ENCODE data around the gene PCDHGA5.
"Not testable (repeated sequence)": the region's sequence is repeated elsewhere in the genome, so short reads cannot be mapped to it uniquely, and the experiment has no call there.

PCDHGA5 gene

GRCh38 chr5:141326088-141326854 is 37.7 kb upstream of the PCDHGA5 start:
- Histone ChIP-seq H3K9ac (ENCODE audit: insufficient read length, low read depth) (no peak overlapping the region), H3K4me1 (ENCODE audit: insufficient read depth, insufficient read length) (no peaks in the 10 kb centered on the region), H3K4me3 (ENCODE audit: insufficient read length, low read depth) (no peak overlapping the region), H3K9me3 (ENCODE audit: insufficient read depth, low read length) (no peaks in the 10 kb centered on the region), H3K36me3 (ENCODE audit: insufficient read depth, insufficient read length, low read length) (no peaks in the 10 kb centered on the region), H3K27me3 (ENCODE audit: insufficient read depth, insufficient read length) (no peaks in the 10 kb centered on the region)
- no peak for TF ChIP-seq SUZ12 (IDR thresholded peaks at IDR 0.05; ENCODE audit: extremely low read depth, insufficient read depth, insufficient read length)
- TF ChIP-seq YY1 (IDR thresholded peaks at IDR 0.05; ENCODE audit: insufficient read depth, insufficient read length), result no peak
- TF ChIP-seq ZNF274 (IDR thresholded peaks at IDR 0.05; ENCODE audit: low read depth, low read length), result no peak
- DNase-seq (ENCODE audit: low read depth, low spot score), result no peak

GRCh38 chr5:141328231-141328630 is 35.7 kb upstream of the PCDHGA5 start:
- no peak overlapping the region for H3K9ac ChIP-seq (ENCODE audit: insufficient read length, low read depth)
- H3K4me3 ChIP-seq (ENCODE audit: insufficient read length, low read depth), result no peak overlapping the region
- H3K27me3 ChIP-seq (ENCODE audit: insufficient read depth, insufficient read length), result no peaks in the 10 kb centered on the region
- no peak for DNase-seq (ENCODE audit: low read depth, low spot score)
- no peaks in the 10 kb centered on the region for H3K4me1 ChIP-seq (ENCODE audit: insufficient read depth, insufficient read length)
- H3K36me3 ChIP-seq (ENCODE audit: insufficient read depth, insufficient read length, low read length), result no peaks in the 10 kb centered on the region
- H3K9me3 ChIP-seq (ENCODE audit: insufficient read depth, low read length), result no peaks in the 10 kb centered on the region; the same call in 1 of the 2 replicates
- TF ChIP-seq SUZ12 (IDR thresholded peaks at IDR 0.05; ENCODE audit: extremely low read depth, insufficient read depth, insufficient read length), result no peak
- TF ChIP-seq ZNF274 (IDR thresholded peaks at IDR 0.05; ENCODE audit: low read depth, low read length), result no peak
- no peak for TF ChIP-seq YY1 (IDR thresholded peaks at IDR 0.05; ENCODE audit: insufficient read depth, insufficient read length)

- H3K4me3 ChIP-seq (ENCODE audit: insufficient read length, low read depth), result no peak within 1 kb of the TSS
- H3K9ac ChIP-seq (ENCODE audit: insufficient read length, low read depth), result no peak within 1 kb of the TSS
- no peak for TF ChIP-seq ZNF274 (IDR thresholded peaks at IDR 0.05; ENCODE audit: low read depth, low read length)
- TF ChIP-seq SUZ12 (IDR thresholded peaks at IDR 0.05; ENCODE audit: extremely low read depth, insufficient read depth, insufficient read length), result no peak
- TF ChIP-seq YY1 (IDR thresholded peaks at IDR 0.05; ENCODE audit: insufficient read depth, insufficient read length), result no peak
- no peaks in the 10 kb centered on the region; the same call in 1 of the 2 replicates for H3K9me3 ChIP-seq (ENCODE audit: insufficient read depth, low read length)
- H3K4me1 ChIP-seq (ENCODE audit: insufficient read depth, insufficient read length), result no peaks in the 10 kb centered on the region
- no peaks in the 10 kb centered on the region for H3K27me3 ChIP-seq (ENCODE audit: insufficient read depth, insufficient read length)
- peak; percentile 28 for DNase-seq (ENCODE audit: low read depth, low spot score)
- no peaks in the 10 kb centered on the region for H3K36me3 ChIP-seq (ENCODE audit: insufficient read depth, insufficient read length, low read length)
Measured at GRCh38 chr5:141330299-141331080, 33.5 kb upstream of the PCDHGA5 start, which contains the start of gene PCDHGA1. Gene PCDHGA1 (plus strand): TSS chr5:141330514.

DNA sequence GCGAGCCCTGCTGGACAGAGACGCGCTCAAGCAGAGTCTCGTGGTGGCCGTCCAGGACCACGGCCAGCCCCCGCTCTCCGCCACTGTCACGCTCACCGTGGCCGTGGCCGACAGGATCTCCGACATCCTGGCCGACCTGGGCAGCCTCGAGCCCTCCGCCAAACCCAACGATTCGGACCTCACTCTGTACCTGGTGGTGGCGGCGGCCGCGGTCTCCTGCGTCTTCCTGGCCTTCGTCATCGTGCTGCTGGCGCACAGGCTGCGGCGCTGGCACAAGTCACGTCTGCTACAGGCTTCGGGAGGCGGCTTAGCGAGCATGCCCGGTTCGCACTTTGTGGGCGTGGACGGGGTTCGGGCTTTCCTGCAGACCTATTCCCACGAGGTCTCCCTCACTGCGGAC is 31.4 kb upstream of the PCDHGA5 start:
- not testable (repeated sequence) for DNase-seq (ENCODE audit: low read depth, low spot score); H3K4me1 ChIP-seq (ENCODE audit: insufficient read depth, insufficient read length); H3K9ac ChIP-seq (ENCODE audit: insufficient read length, low read depth); H3K36me3 ChIP-seq (ENCODE audit: insufficient read depth, insufficient read length, low read length); H3K4me3 ChIP-seq (ENCODE audit: insufficient read length, low read depth); H3K27me3 ChIP-seq (ENCODE audit: insufficient read depth, insufficient read length); H3K9me3 ChIP-seq (ENCODE audit: insufficient read depth, low read length)

GRCh38 chr5:141338538-141339306 is 25.2 kb upstream of the PCDHGA5 start, which contains the start of gene PCDHGA2:
Gene PCDHGA2 (plus strand): TSS chr5:141338760.
- Histone ChIP-seq H3K9me3 (ENCODE audit: insufficient read depth, low read length) (peaks cover 28% of the 10 kb centered on the region), H3K4me3 (ENCODE audit: insufficient read length, low read depth) (no peak within 1 kb of the TSS), H3K9ac (ENCODE audit: insufficient read length, low read depth) (no peak within 1 kb of the TSS), H3K4me1 (ENCODE audit: insufficient read depth, insufficient read length) (no peaks in the 10 kb centered on the region), H3K36me3 (ENCODE audit: insufficient read depth, insufficient read length, low read length) (no peaks in the 10 kb centered on the region), H3K27me3 (ENCODE audit: insufficient read depth, insufficient read length) (no peaks in the 10 kb centered on the region)
- DNase-seq (ENCODE audit: low read depth, low spot score), result peak; percentile 42
- no peak for TF ChIP-seq SUZ12 (IDR thresholded peaks at IDR 0.05; ENCODE audit: extremely low read depth, insufficient read depth, insufficient read length)

DNA sequence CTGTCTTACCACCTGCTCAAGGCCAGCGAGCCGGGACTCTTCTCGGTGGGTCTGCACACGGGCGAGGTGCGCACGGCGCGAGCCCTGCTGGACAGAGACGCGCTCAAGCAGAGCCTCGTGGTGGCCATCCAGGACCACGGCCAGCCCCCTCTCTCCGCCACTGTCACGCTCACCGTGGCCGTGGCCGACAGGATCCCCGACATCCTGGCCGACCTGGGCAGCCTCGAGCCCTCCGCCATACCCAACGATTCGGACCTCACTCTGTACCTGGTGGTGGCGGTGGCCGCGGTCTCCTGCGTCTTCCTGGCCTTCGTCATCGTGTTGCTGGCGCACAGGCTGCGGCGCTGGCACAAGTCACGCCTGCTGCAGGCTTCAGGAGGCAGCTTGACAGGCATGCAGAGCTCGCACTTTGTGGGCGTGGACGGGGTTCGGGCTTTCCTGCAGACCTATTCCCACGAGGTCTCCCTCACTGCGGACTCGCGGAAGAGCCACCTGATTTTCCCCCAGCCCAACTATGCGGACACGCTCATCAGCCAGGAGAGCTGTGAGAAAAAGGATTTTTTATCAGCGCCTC is 23.1 kb upstream of the PCDHGA5 start:
- H3K4me3 ChIP-seq (ENCODE audit: insufficient read length, low read depth); H3K4me1 ChIP-seq (ENCODE audit: insufficient read depth, insufficient read length); H3K36me3 ChIP-seq (ENCODE audit: insufficient read depth, insufficient read length, low read length); H3K27me3 ChIP-seq (ENCODE audit: insufficient read depth, insufficient read length); DNase-seq (ENCODE audit: low read depth, low spot score); H3K9ac ChIP-seq (ENCODE audit: insufficient read length, low read depth): not testable (repeated sequence)
- H3K9me3 ChIP-seq (ENCODE audit: insufficient read depth, low read length), result peaks cover 44% of the 10 kb centered on the region

- no peak for DNase-seq (ENCODE audit: low read depth, low spot score)
- Histone ChIP-seq H3K36me3 (ENCODE audit: insufficient read depth, insufficient read length, low read length) (no peaks in the 10 kb centered on the region), H3K9ac (ENCODE audit: insufficient read length, low read depth) (no peak overlapping the region), H3K4me1 (ENCODE audit: insufficient read depth, insufficient read length) (no peaks in the 10 kb centered on the region), H3K4me3 (ENCODE audit: insufficient read length, low read depth) (no peak overlapping the region), H3K27me3 (ENCODE audit: insufficient read depth, insufficient read length) (no peaks in the 10 kb centered on the region), H3K9me3 (ENCODE audit: insufficient read depth, low read length) (peaks cover 44% of the 10 kb centered on the region)
- TF ChIP-seq YY1 (IDR thresholded peaks at IDR 0.05; ENCODE audit: insufficient read depth, insufficient read length) (no peak), SUZ12 (IDR thresholded peaks at IDR 0.05; ENCODE audit: extremely low read depth, insufficient read depth, insufficient read length) (no peak), ZNF274 (IDR thresholded peaks at IDR 0.05; ENCODE audit: low read depth, low read length) (no peak)
Measured at GRCh38 chr5:141342773-141343172, 21.2 kb upstream of the PCDHGA5 start.
